Measurements from ENCODE around the gene SPPL2C.

DNA sequence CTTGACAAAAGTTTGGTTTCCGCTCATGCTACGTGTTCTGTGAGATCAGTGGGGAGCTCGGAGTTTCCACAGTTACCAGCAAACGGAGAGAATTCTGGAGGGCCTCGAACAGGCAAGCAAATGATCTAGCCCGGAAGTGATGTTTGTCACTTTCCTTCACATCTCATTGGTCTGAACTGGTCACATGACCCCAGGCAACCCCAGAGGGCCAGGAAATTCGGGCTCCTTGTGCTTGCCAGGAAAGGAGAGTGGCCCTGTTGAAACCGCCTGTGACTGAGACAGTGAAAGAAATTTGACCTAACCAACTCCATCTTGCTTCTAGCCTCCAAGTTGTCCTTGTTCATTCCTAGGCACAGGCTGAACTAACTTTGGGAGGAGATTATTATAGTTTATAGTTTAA, 23.0 kb downstream of the SPPL2C start:
- TF ChIP-seq TAF1 (IDR thresholded peaks at IDR 0.05; ENCODE audit: low read depth, low read length) (no peak), POLR2AphosphoS5 (IDR thresholded peaks at IDR 0.05; ENCODE audit: low read depth, low read length) (no peak), POLR2A (IDR thresholded peaks at IDR 0.05; ENCODE audit: low read depth, low read length) (no peak)

Data from GM12891 (cell line).